Osteoblast (primary cell): ENCODE measurements around the gene VASH1. TPM values are rescaled to one million over a fixed set of nuclear protein-coding genes. Genes with fewer than 3 reads are reported as not detected.

Source experiments
- DNase-seq: peaks from one replicate; pipeline ENCODE4 v3.0.0; 2011; ENCODE audit warnings: low spot score, mixed read lengths; ENCODE audit not compliant: insufficient read length; ENCODE audit errors: missing footprints
- H2AFZ ChIP-seq: 2 replicates; pipeline ENCODE4 v1.6.0; 2011; ENCODE audit warnings: mild to moderate bottlenecking, low read length
- H3K27ac ChIP-seq: 2 replicates; pipeline ENCODE4 v1.5.1; 2011; ENCODE audit warnings: mild to moderate bottlenecking, low read depth, low read length, moderate library complexity
- H3K27me3 ChIP-seq: 2 replicates; pipeline ENCODE4 v1.6.0; 2012; ENCODE audit warnings: mild to moderate bottlenecking, control low read depth, inconsistent platforms, low read length, moderate library complexity; ENCODE audit not compliant: insufficient read depth
- H3K36me3 ChIP-seq: 2 replicates; pipeline ENCODE4 v1.5.1; 2011; ENCODE audit warnings: mild to moderate bottlenecking, low read length, control low read depth, moderate library complexity; ENCODE audit not compliant: insufficient read depth
- H3K4me1 ChIP-seq: 2 replicates; pipeline ENCODE4 v1.5.1; 2011; ENCODE audit warnings: mild to moderate bottlenecking, low read length, control low read depth, moderate library complexity; ENCODE audit not compliant: insufficient read depth
- H3K4me2 ChIP-seq: 2 replicates; pipeline ENCODE4 v1.6.0; 2011; ENCODE audit warnings: mild to moderate bottlenecking, low read length; ENCODE audit not compliant: insufficient read depth
- H3K4me3 ChIP-seq: fragments of 200-600 bp; sonication (generic); 3 replicates; pipeline ENCODE4 v1.5.1; 2012; ENCODE audit warnings: mild to moderate bottlenecking, low read length, inconsistent platforms; ENCODE audit not compliant: insufficient read depth
- H3K79me2 ChIP-seq: 2 replicates; pipeline ENCODE4 v1.6.0; 2012; ENCODE audit warnings: mild to moderate bottlenecking, low read length, control low read depth, inconsistent platforms; ENCODE audit not compliant: insufficient read depth
- H3K9me3 ChIP-seq: 2 replicates; pipeline ENCODE4 v1.5.1; 2011; ENCODE audit warnings: low read depth, low read length, control low read depth
- H4K20me1 ChIP-seq: 2 replicates; pipeline ENCODE4 v1.6.0; 2012; ENCODE audit warnings: mild to moderate bottlenecking, low read length, control low read depth; ENCODE audit not compliant: insufficient read depth
- total RNA-seq: library from RNA; depleted of rRNA; stranded (reverse); fragments of >200 nt; gene quantifications from 2 replicates; pipeline ENCODE4 v1.2.3, GENCODE V29; 2012
- TF ChIP-seq, protein P1 (sequence below): IDR thresholded peaks from 2 replicates; pipeline ENCODE4 v1.5.1; 2011; ENCODE audit warnings: mild to moderate bottlenecking, low read depth, low read length, moderate library complexity; ENCODE audit errors: extremely low read depth

The VASH1 gene
- total RNA-seq, 1 donor = 4.0 TPM

DNA sequence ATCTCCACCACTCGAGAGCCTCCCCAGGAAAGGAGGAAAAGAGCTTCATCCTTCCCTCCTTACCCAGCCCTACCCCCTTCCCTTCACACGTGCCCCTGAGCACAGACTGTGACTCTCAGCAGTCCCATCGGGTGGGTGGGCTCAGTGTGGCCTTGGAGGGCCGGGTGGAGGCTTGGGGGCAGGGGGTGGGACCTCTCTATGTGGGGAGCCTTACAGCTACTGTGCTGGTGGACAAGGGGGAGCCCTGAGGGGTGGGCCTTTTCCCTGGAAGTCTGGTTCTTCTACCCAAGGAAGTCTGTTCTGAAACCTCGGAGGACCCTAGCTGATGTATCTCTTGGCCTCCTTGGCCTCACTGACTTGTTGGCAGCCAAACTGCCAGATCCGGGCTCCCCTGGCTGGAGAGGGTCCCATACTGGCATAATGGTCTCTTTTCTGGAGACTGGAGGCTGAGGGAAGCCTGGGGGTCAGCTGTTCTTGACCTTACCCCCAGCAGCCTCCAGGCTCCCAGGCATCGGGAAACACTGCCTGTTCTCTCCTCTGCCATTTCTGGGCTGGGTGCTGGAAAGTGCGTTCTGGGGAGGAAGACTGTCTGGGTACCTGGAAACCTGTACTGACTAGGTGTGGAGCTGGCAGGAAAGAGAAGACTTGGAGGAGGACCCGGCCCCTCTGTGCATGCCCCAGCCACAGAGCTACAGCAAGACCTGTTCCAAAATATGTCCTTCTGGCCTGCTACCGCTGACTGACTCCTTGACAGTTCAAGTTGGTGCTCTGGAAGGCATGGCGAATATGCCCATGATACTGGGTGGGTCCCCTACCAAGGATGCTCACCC lies 7.6 kb downstream of the VASH1 start:
- Histone ChIP-seq H2AFZ (no peak overlapping the region), H3K4me3 (no peak overlapping the region), H3K27me3 (no peaks in the 10 kb centered on the region), H3K4me1 (peaks cover 17% of the 10 kb centered on the region), H4K20me1 (no peaks in the 10 kb centered on the region), H3K27ac (no peak overlapping the region), H3K9me3 (no peaks in the 10 kb centered on the region), H3K36me3 (no peaks in the 10 kb centered on the region), H3K4me2 (no peak overlapping the region), H3K79me2 (no peaks in the 10 kb centered on the region)
- TF ChIP-seq, protein P1, sequence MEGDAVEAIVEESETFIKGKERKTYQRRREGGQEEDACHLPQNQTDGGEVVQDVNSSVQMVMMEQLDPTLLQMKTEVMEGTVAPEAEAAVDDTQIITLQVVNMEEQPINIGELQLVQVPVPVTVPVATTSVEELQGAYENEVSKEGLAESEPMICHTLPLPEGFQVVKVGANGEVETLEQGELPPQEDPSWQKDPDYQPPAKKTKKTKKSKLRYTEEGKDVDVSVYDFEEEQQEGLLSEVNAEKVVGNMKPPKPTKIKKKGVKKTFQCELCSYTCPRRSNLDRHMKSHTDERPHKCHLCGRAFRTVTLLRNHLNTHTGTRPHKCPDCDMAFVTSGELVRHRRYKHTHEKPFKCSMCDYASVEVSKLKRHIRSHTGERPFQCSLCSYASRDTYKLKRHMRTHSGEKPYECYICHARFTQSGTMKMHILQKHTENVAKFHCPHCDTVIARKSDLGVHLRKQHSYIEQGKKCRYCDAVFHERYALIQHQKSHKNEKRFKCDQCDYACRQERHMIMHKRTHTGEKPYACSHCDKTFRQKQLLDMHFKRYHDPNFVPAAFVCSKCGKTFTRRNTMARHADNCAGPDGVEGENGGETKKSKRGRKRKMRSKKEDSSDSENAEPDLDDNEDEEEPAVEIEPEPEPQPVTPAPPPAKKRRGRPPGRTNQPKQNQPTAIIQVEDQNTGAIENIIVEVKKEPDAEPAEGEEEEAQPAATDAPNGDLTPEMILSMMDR = no peak
- no peak for DNase-seq

DNA sequence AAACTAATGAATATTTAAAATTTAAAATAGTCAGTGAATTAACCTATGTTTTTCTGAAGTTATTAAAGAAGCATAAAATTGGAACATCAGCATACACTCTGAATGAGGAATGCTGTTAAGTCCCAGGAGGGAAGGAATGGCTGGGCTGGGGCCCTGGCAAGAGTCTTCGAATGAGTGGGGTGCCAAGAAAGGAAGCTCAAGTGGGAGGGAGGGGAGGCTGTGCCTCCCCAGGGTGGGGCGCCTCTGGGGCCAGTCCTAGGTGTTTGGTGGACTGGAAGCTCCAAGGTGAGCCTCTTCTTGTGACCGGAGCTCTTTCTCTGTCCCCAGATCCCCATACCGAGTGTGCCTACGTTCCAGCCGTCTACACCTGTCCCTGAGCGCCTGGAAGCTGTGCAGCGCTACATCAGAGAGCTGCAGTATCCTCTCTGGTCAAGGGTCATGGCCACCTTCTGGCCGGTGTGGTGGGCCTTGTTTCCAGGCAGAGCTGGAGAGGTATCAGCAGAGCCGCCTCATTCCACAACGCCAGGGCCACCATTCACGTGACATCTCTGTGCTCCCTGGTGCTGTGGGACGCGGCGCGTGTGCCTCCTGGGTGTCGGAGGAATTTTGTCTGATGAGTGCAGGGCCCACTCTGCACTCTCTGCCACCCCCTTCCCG lies 8.5 kb downstream of the VASH1 start:
- Histone ChIP-seq H3K36me3 (no peaks in the 10 kb centered on the region), H3K4me3 (no peak overlapping the region), H2AFZ (no peak overlapping the region), H4K20me1 (no peaks in the 10 kb centered on the region), H3K27ac (no peak overlapping the region), H3K4me2 (no peak overlapping the region), H3K27me3 (no peaks in the 10 kb centered on the region), H3K4me1 (peaks cover 18% of the 10 kb centered on the region), H3K79me2 (no peaks in the 10 kb centered on the region), H3K9me3 (no peaks in the 10 kb centered on the region)
- TF ChIP-seq, protein P1 = no peak
- DNase-seq = peak; percentile 68

DNA sequence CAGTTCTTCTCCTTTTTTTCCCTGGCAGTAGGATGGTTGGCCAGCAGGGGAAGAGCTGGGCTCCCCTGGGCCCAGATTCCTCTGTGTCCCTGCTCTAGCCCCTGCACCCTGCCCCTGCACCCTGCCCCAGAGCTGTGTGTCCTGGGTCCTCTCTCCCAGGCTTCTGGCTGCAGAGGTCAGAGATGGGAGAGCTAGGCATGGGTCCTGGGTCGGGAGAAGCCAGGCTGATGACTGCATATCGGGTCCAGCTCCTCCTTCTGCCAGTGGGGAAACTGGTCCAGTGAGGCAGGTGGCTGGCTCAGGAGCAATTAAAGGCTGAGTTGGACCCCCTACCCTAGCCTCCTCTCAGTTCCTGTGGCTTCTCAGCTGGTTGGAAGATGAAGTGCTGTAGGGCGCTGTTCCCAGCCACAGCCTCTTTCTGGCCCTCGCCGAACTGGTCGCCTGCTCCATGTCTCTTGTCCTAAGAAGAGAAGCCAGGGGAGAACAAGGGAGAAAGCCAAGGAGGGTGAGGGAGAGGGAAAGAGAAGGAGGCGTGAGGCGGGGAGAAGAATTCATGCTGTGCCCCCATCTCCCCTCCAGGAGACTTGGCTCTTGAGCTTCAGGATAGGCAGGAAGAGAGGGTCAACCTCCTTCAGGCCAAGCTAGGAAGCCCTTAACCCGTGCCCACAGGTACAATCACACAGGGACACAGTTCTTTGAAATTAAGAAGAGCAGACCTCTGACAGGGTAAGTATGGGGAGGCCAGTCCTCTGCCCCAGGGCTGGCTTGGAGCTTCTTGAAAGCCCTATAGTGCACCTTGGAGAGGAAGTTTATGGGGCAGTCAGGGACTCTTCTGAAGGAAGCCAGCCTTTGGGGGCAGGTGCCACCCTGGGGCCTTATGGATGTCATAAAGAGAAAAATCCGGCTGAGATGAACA lies 9.5 kb downstream of the VASH1 start:
- Histone ChIP-seq H3K27me3 (no peaks in the 10 kb centered on the region), H2AFZ (no peak overlapping the region), H3K4me3 (no peak overlapping the region), H4K20me1 (no peaks in the 10 kb centered on the region), H3K4me1 (peaks cover 18% of the 10 kb centered on the region), H3K79me2 (no peaks in the 10 kb centered on the region), H3K27ac (no peak overlapping the region), H3K4me2 (no peak overlapping the region), H3K36me3 (no peaks in the 10 kb centered on the region), H3K9me3 (no peaks in the 10 kb centered on the region)
- TF ChIP-seq, protein P1 = no peak
- DNase-seq = peak; percentile 83
